K562 (cell line): ENCODE results near the gene C17orf50. TPM values are rescaled to one million over a fixed set of nuclear protein-coding genes. Genes with fewer than 3 reads are reported as not detected.
A peak's percentile ranks its signal among the peaks of the same experiment; 100 is the strongest.

Experiments
- ATAC-seq: fragments of 200-7000 bp; cut with Tn5 transposase; 3 replicates; pipeline ENCODE4 v1.9.1; 2020; ENCODE audit warnings: moderate library complexity
- BruUV-seq: library from RNA; stranded (reverse); fragments of 400-500 nt; replicated peaks from 2 replicates; lab custom pipeline; 2021; lab: Mats Ljungman, UMichigan
- CTCF ChIA-PET: fragments of 300-600 bp; formaldehyde crosslinking; extraction: SDS; loops from one replicate; lab custom pipeline; 2021; ENCODE audit warnings: low intra/inter-chr PET ratio; lab: Yijun Ruan, JAX
- POLR2A ChIA-PET: fragments of 300-600, 350-650 bp; sonication (Branson Sonifier 250); formaldehyde crosslinking; extraction: SDS; loops from one replicate; lab custom pipeline; 2021; ENCODE audit warnings: antibody characterized with exemption, inconsistent platforms; lab: Yijun Ruan, JAX
- DNase-seq, 4 experiments: peaks; one replicate each; pipeline versions ENCODE4 v3.0.0 to v3.0.0-alpha.2; 2011 to 2018; ENCODE audit warnings: low spot score in 3 of 4, mixed read lengths in 3 of 4; ENCODE audit errors: extremely low read depth in 1 of 4
- FAIRE-seq: peaks from 2 replicates; lab custom pipeline; 2011; peaks lifted over from hg19 to GRCh38; lab: Jason Lieb, UNC
- H2AFZ ChIP-seq: 2 replicates; pipeline ENCODE4 v1.6.0; 2011; ENCODE audit warnings: low read depth, low read length, control low read depth, inconsistent platforms
- H3K27ac ChIP-seq: fragments of 200-600 bp; 3 replicates; pipeline ENCODE4 v1.8.0; 2011; ENCODE audit warnings: low read depth, mild to moderate bottlenecking, control low read depth, inconsistent platforms, low read length, moderate library complexity, mixed read lengths; ENCODE audit errors: extremely low read depth
- H3K27me3 ChIP-seq, 2 experiments: fragments of 300-600 bp in 1 of 2; 2 replicates in 1 of 2; 3 replicates in 1 of 2; pipeline versions ENCODE4 v1.6.0 to v1.8.0; 2011; ENCODE audit warnings: inconsistent platforms in 2 of 2, low read length in 2 of 2, mild to moderate bottlenecking in 1 of 2, mixed read lengths in 1 of 2, moderate library complexity in 1 of 2; ENCODE audit not compliant: control insufficient read depth in 2 of 2, insufficient read depth in 2 of 2
- H3K36me3 ChIP-seq: fragments of 300-600 bp; 3 replicates; pipeline ENCODE4 v1.8.0; 2011; ENCODE audit warnings: mild to moderate bottlenecking, low read length, inconsistent platforms; ENCODE audit not compliant: control insufficient read depth, insufficient read depth
- H3K4me1 ChIP-seq, 2 experiments: fragments of 200-600 bp in 1 of 2; replicated peaks in 1 of 2; 2 replicates in 1 of 2; 3 replicates in 1 of 2; pipeline versions ENCODE4 v1.5.1 to v1.8.0; 2011; ENCODE audit warnings: inconsistent platforms in 2 of 2, low read length in 2 of 2, mild to moderate bottlenecking in 1 of 2, mixed read lengths in 1 of 2, moderate library complexity in 1 of 2; ENCODE audit not compliant: control insufficient read depth in 2 of 2, insufficient read depth in 2 of 2
- H3K4me2 ChIP-seq: 2 replicates; pipeline ENCODE4 v1.6.1; 2011; ENCODE audit warnings: low read length, control low read depth, inconsistent platforms, mixed read lengths; ENCODE audit not compliant: insufficient read depth
- H3K4me3 ChIP-seq: fragments of 200-600 bp; sonication (generic), shearing (Covaris generic); 2 replicates; pipeline ENCODE4 v1.5.1; 2016; ENCODE audit warnings: control low read depth, inconsistent platforms
- H3K79me2 ChIP-seq: fragments of 200-600 bp; 3 replicates; pipeline ENCODE4 v1.8.0; 2011; ENCODE audit warnings: low read length, inconsistent platforms; ENCODE audit not compliant: control insufficient read depth, insufficient read depth
- H3K9ac ChIP-seq, 2 experiments: 2 replicates each; pipeline versions ENCODE4 v1.6.0 to v1.6.1; 2011; ENCODE audit warnings: low read depth in 2 of 2, low read length in 2 of 2, control low read depth in 1 of 2, inconsistent platforms in 1 of 2, mild to moderate bottlenecking in 1 of 2, mixed read lengths in 1 of 2; ENCODE audit not compliant: insufficient read depth in 1 of 2
- H3K9me1 ChIP-seq: one replicate; pipeline ENCODE4 v1.6.0; 2011; ENCODE audit warnings: inconsistent platforms, mild to moderate bottlenecking, low read length, moderate library complexity; ENCODE audit not compliant: control insufficient read depth, insufficient read depth
- H3K9me3 ChIP-seq: replicated peaks from 2 replicates; pipeline ENCODE4 v1.5.1; 2011; ENCODE audit warnings: low read depth, low read length, inconsistent platforms; ENCODE audit not compliant: control insufficient read depth, insufficient read depth
- H4K20me1 ChIP-seq: replicated peaks from 2 replicates; pipeline ENCODE4 v1.6.1; 2011; ENCODE audit warnings: low read length, inconsistent platforms, mixed read lengths; ENCODE audit not compliant: control insufficient read depth, insufficient read depth
- BCL6 ChIP-seq: fragments of 250-450 bp; sonication (Bioruptor Pico); IDR thresholded peaks from 2 replicates; pipeline ENCODE4 v1.4.0; 2020
- BHLHE40 ChIP-seq: IDR thresholded peaks from 2 replicates; pipeline ENCODE4 v1.6.1; 2011; ENCODE audit warnings: low read length, improper control_type of control experiment
- GATAD2A ChIP-seq: fragments of 450-650 bp; IDR thresholded peaks from 2 replicates; pipeline ENCODE4 v1.6.1; 2017
- NRF1 ChIP-seq, 2 experiments: fragments of 450-650 bp; IDR thresholded peaks in 1 of 2; conservative IDR thresholded peaks in 1 of 2; 2 replicates each; pipeline ENCODE4 v1.6.1; 2014; ENCODE audit warnings: mild to moderate bottlenecking in 2 of 2
- OTX1 ChIP-seq: fragments of 450-650 bp; formaldehyde crosslinking; IDR thresholded peaks from 2 replicates; pipeline ENCODE4 v1.4.0; 2022; ENCODE audit warnings: mild to moderate bottlenecking
- PHB2 ChIP-seq: fragments of 450-650 bp; IDR thresholded peaks from 2 replicates; pipeline ENCODE4 v1.6.1; 2017; ENCODE audit warnings: low read depth
- TAF7 ChIP-seq: fragments of 450-650 bp; IDR thresholded peaks from 2 replicates; pipeline ENCODE4 v1.6.1; 2016; ENCODE audit warnings: missing genetic modification characterization, missing compliant biosample characterization
- U2AF2 ChIP-seq: fragments of 200-400 bp; formaldehyde crosslinking; optimal IDR thresholded peaks from 2 replicates; pipeline ENCODE3; 2017; ENCODE audit warnings: low read depth, mild to moderate bottlenecking, low read length
- XRCC4 ChIP-seq: IDR thresholded peaks from one replicate; pipeline ENCODE4 v1.6.1; 2011; ENCODE audit not compliant: insufficient read depth, insufficient read length; ENCODE audit errors: extremely low read depth
- ZNF253 ChIP-seq: fragments of 250-450 bp; sonication (Bioruptor Pico); conservative IDR thresholded peaks from 2 replicates; pipeline ENCODE4 v1.6.1; 2021; ENCODE audit warnings: mild to moderate bottlenecking
- WGBS: fragments of 100-300 bp; shearing (Covaris generic); methylation state at CpG from one replicate; pipeline ENCODE4 v1.1.6; 2016; ENCODE audit warnings: low coverage, mixed read lengths; ENCODE audit not compliant: insufficient coverage; ENCODE audit errors: missing lambda C conversion rate; 5-methylcytosine and 5-hydroxymethylcytosine counted together
- in situ Hi-C: fragments of 300-500 bp; cut with MboI; formaldehyde crosslinking; loops from 4 replicates; pipeline ENCODE4 v1.15.0; 2018; ENCODE audit warnings: inconsistent platforms, mixed read lengths
- intact Hi-C: fragments of 100-400 bp; cut with micrococcal nuclease; formaldehyde crosslinking; loops from 2 replicates; pipeline ENCODE4 v1.14.2; 2022
- polyA plus RNA-seq, 8 experiments: library from polyadenylated mRNA; depleted of rRNA in 4 of 8; stranded (reverse) in 5 of 8; unstranded in 3 of 8; fragments of >200 nt; fragmentation: Nextera tagmentation in 2 of 8; fragmentation: Illumina TruSeq in 1 of 8; extraction: Ambion mirVana in 2 of 8; extraction: Trizol in 1 of 8; gene quantifications; 2 replicates each; pipeline versions ENCODE4 v1.2.1 to v1.2.3, GENCODE V29; 2011 to 2014; ENCODE audit warnings: inconsistent platforms in 1 of 8, missing spikeins in 1 of 8
- total RNA-seq, 7 experiments: library from RNA; depleted of rRNA in 6 of 7; stranded (reverse); fragments of >200 nt in 6 of 7; fragmentation: Illumina TruSeq in 2 of 7; extraction: Trizol in 2 of 7; gene quantifications; 2 replicates each; pipeline versions ENCODE4 v1.2.1 to v1.2.3, GENCODE V29; 2011 to 2021; ENCODE audit warnings: low replicate concordance in 1 of 7
- TF ChIP-seq, protein P1 (sequence below): fragments of 250-450 bp; sonication (Bioruptor Pico); IDR thresholded peaks from 2 replicates; pipeline ENCODE4 v1.4.0; 2020; ENCODE audit warnings: mild to moderate bottlenecking
- TF ChIP-seq, protein P2 (sequence below), 3 experiments: IDR thresholded peaks in 2 of 3; conservative IDR thresholded peaks in 1 of 3; 2 replicates each; pipeline ENCODE4 v1.5.1; 2011 to 2012; ENCODE audit warnings: low read length in 3 of 3, mild to moderate bottlenecking in 3 of 3, control low read depth in 2 of 3, improper control_type of control experiment in 1 of 3, inconsistent platforms in 1 of 3, low read depth in 1 of 3, mixed read lengths in 1 of 3, moderate library complexity in 1 of 3; ENCODE audit not compliant: insufficient read depth in 2 of 3

C17orf50 gene
- total and polyA plus RNA-seq, 9 of the 15 experiments (the other 6 are each of a cell fraction or from before 2014, with no cell fraction given), result not detected

DNA sequence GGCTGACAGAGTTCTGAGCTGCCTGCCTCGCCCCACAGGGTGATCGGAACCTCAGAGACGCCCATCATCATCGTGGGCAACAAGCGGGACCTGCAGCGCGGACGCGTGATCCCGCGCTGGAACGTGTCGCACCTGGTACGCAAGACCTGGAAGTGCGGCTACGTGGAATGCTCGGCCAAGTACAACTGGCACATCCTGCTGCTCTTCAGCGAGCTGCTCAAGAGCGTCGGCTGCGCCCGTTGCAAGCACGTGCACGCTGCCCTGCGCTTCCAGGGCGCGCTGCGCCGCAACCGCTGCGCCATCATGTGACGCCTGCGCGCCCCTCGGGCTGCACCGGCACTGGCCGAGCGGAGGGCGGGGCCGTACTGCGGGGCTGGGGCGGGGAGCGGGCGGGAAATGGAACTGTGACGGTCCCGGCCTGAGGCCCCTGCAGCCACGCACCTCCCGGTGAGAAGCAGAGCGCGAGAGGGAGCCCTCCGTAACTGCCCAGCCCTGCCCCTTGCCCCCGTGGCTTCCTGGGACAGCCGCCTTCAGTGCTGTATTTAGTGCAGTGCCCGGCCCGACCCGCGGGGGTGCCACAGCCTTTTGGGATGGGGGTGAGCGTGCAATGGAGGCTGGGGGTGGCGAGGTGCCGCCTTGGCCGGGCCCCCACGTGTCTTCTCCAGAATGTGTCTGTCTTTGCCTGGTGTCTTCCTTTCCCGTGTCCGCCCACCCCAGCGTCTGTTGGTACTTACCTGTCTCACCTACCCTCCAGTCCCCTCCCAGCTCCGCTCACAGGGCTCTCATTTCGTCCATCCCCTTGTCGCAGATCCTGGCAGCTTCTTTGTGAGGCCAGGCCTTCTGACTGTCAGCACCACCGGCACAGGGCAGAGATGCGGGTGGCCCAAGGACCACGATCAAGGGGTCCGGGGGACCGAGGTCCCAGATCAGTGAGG is 19.4 kb upstream of the C17orf50 start:
- peaks cover 25 to 69% of the 10 kb centered on the region in 2 experiments for H3K27me3 ChIP-seq
- peaks cover 7% of the 10 kb centered on the region for H4K20me1 ChIP-seq
- no peak overlapping the region for H2AFZ ChIP-seq
- WGBS, result 22% methylated on average over 61 of the region's 73 CpGs
- FAIRE-seq, result no peak
- 0 out of 2 replicates have a peak overlapping the region, but pooled peaks have one; percentile 11 for H3K4me2 ChIP-seq
- ChIA-PET POLR2A (no interaction called here), CTCF (no interaction called here)
- in situ Hi-C loops, result loop anchor here (10.0 to 25.0 kb wide), 2 partner anchors 596 to 1304 kb away; partner anchors contain the start of genes NLE1 and UNC45B
- no TSS peak for BruUV-seq
- H3K9me3 ChIP-seq, result no peaks in the 10 kb centered on the region
- peaks cover 4% of the 10 kb centered on the region for H3K9me1 ChIP-seq
- no peaks in the 10 kb centered on the region for H3K79me2 ChIP-seq
- H3K36me3 ChIP-seq, result no peaks in the 10 kb centered on the region
- peaks cover 0 to 12% of the 10 kb centered on the region in 2 experiments; a peak in 2 of 5 replicates for H3K4me1 ChIP-seq
- DNase-seq, result peak in 3 of 4 experiments; percentile 36 to 79 (median 73)
- intact Hi-C loops, result no loop called here
- ATAC-seq, result peak; percentile 75
- H3K4me3 ChIP-seq, result no peak overlapping the region
- H3K27ac ChIP-seq, result no peak overlapping the region
- H3K9ac ChIP-seq, result peak overlapping the region in 1 of 2 experiments; percentile 74; a peak in 2 of 4 replicates
- TF ChIP-seq NRF1 (conservative IDR thresholded peaks at IDR 0.05 in 1 of 2, IDR thresholded peaks at IDR 0.05 in 1 of 2) (peak; percentile 23 to 49; a peak in 1 of 4 replicates), BHLHE40 (peak; percentile 82), U2AF2 (no peak), ZNF253 (CRISPR knock-in tag) (no peak), PHB2 (no peak), TAF7 (tag) (no peak), BCL6 (CRISPR knock-in tag) (no peak), GATAD2A (no peak), OTX1 (no peak), XRCC4 (no peak)
- TF ChIP-seq, protein P1, sequence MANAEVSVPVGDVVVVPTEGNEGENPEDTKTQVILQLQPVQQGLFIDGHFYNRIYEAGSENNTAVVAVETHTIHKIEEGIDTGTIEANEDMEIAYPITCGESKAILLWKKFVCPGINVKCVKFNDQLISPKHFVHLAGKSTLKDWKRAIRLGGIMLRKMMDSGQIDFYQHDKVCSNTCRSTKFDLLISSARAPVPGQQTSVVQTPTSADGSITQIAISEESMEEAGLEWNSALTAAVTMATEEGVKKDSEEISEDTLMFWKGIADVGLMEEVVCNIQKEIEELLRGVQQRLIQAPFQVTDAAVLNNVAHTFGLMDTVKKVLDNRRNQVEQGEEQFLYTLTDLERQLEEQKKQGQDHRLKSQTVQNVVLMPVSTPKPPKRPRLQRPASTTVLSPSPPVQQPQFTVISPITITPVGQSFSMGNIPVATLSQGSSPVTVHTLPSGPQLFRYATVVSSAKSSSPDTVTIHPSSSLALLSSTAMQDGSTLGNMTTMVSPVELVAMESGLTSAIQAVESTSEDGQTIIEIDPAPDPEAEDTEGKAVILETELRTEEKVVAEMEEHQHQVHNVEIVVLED (CRISPR knock-in tag), result peak; percentile 48; the same call in 1 of the 2 replicates
- TF ChIP-seq, protein P2, sequence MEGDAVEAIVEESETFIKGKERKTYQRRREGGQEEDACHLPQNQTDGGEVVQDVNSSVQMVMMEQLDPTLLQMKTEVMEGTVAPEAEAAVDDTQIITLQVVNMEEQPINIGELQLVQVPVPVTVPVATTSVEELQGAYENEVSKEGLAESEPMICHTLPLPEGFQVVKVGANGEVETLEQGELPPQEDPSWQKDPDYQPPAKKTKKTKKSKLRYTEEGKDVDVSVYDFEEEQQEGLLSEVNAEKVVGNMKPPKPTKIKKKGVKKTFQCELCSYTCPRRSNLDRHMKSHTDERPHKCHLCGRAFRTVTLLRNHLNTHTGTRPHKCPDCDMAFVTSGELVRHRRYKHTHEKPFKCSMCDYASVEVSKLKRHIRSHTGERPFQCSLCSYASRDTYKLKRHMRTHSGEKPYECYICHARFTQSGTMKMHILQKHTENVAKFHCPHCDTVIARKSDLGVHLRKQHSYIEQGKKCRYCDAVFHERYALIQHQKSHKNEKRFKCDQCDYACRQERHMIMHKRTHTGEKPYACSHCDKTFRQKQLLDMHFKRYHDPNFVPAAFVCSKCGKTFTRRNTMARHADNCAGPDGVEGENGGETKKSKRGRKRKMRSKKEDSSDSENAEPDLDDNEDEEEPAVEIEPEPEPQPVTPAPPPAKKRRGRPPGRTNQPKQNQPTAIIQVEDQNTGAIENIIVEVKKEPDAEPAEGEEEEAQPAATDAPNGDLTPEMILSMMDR (IDR thresholded peaks at IDR 0.05 in 2 of 3, conservative IDR thresholded peaks at IDR 0.05 in 1 of 3; ENCODE audit: insufficient read depth in 2 of 3, low read depth in 1 of 3, low read length in 3 of 3), result peak in 1 of 3 experiments; percentile 13; a peak in 1 of 6 replicates
